Hepatocyte (in vitro differentiated cells): ENCODE results near the gene MED4. TPM values are rescaled to one million over a fixed set of nuclear protein-coding genes. Genes with fewer than 3 reads are reported as not detected.

ENCODE experiments used
- DNase-seq: peaks from one replicate; pipeline ENCODE4 v3.0.0-alpha.2; 2016; ENCODE audit warnings: low spot score
- H2AFZ ChIP-seq: fragments of 200-600 bp; sonication (generic); 2 replicates; pipeline ENCODE4 v1.6.0; 2016; ENCODE audit warnings: antibody characterized with exemption, mild to moderate bottlenecking
- H3K27ac ChIP-seq: fragments of 200-600 bp; sonication (generic); 2 replicates; pipeline ENCODE4 v1.5.1; 2016; ENCODE audit warnings: mild to moderate bottlenecking
- H3K27me3 ChIP-seq: fragments of 200-600 bp; sonication (generic); 2 replicates; pipeline ENCODE4 v1.6.1; 2016
- H3K36me3 ChIP-seq: fragments of 200-600 bp; sonication (generic); replicated peaks from 2 replicates; pipeline ENCODE4 v1.5.1; 2016; ENCODE audit warnings: low read depth; ENCODE audit not compliant: insufficient read depth
- H3K4me1 ChIP-seq: fragments of 200-600 bp; sonication (generic); 2 replicates; pipeline ENCODE4 v1.5.1; 2016; ENCODE audit warnings: mild to moderate bottlenecking, moderate library complexity; ENCODE audit not compliant: insufficient read depth
- H3K4me2 ChIP-seq: fragments of 200-600 bp; sonication (generic); 2 replicates; pipeline ENCODE4 v1.6.0; 2016
- H3K4me3 ChIP-seq: fragments of 200-600 bp; sonication (generic); 2 replicates; pipeline ENCODE4 v1.5.1; 2016; ENCODE audit warnings: mild to moderate bottlenecking
- H3K79me2 ChIP-seq: fragments of 200-600 bp; sonication (generic); 2 replicates; pipeline ENCODE4 v1.6.0; 2017; ENCODE audit warnings: mild to moderate bottlenecking
- H3K9me2 ChIP-seq: fragments of 200-600 bp; sonication (generic); replicated peaks from 2 replicates; pipeline ENCODE4 v1.6.0; 2017; ENCODE audit warnings: mild to moderate bottlenecking; ENCODE audit not compliant: insufficient read depth
- H3K9me3 ChIP-seq: fragments of 200-600 bp; sonication (generic); 2 replicates; pipeline ENCODE4 v1.5.1; 2016; ENCODE audit warnings: low read depth, mild to moderate bottlenecking
- H4K20me1 ChIP-seq: fragments of 200-600 bp; sonication (generic); 2 replicates; pipeline ENCODE4 v1.6.0; 2016; ENCODE audit warnings: mild to moderate bottlenecking; ENCODE audit not compliant: insufficient read depth, poor library complexity, severe bottlenecking
- CTCF ChIP-seq: fragments of 200-600 bp; sonication (generic); IDR thresholded peaks from 2 replicates; pipeline ENCODE4 v1.5.1; 2016; ENCODE audit warnings: antibody characterized with exemption, mild to moderate bottlenecking; ENCODE audit not compliant: poor library complexity
- EZH2 ChIP-seq: fragments of 200-600 bp; sonication (generic); IDR thresholded peaks from 2 replicates; pipeline ENCODE4 v1.6.1; 2016; ENCODE audit warnings: antibody characterized with exemption, mild to moderate bottlenecking, borderline replicate concordance
- EZH2phosphoT487 ChIP-seq: fragments of 200-600 bp; sonication (generic); IDR thresholded peaks from one replicate; pipeline ENCODE4 v1.6.1; 2018; ENCODE audit warnings: antibody characterized with exemption, mild to moderate bottlenecking, low read depth, moderate library complexity; ENCODE audit not compliant: unreplicated experiment, severe bottlenecking
- WGBS: methylation state at CpG from one replicate; pipeline ENCODE4 v1.1.6; 2016; ENCODE audit warnings: low lambda C conversion rate; ENCODE audit errors: missing lambda C conversion rate; 5-methylcytosine and 5-hydroxymethylcytosine counted together
- polyA plus RNA-seq: library from polyadenylated mRNA; unstranded; fragments of >200 nt; fragmentation: Nextera tagmentation; extraction: Ambion mirVana; gene quantifications from 2 replicates; pipeline ENCODE4 v1.2.1, GENCODE V29; 2016
- total RNA-seq: library from RNA; depleted of rRNA; stranded (reverse); fragments of >200 nt; gene quantifications from 2 replicates; pipeline ENCODE4 v1.2.3, GENCODE V29; 2014

Gene MED4
- total RNA-seq (30.1 and 37.4 TPM in 2 replicates), polyA plus RNA-seq (55.7 and 63.4 TPM in 2 replicates)

- 13% methylated on average over 53 of the region's 54 CpGs for WGBS
- TF ChIP-seq EZH2 (no peak), CTCF (peak; percentile 99), EZH2phosphoT487 (no peak)
- Histone ChIP-seq H3K9me2 (no peaks in the 10 kb centered on the region), H2AFZ (peak within 1 kb of the TSS; percentile 67), H3K9me3 (no peaks in the 10 kb centered on the region), H3K79me2 (peaks cover 48% of the 10 kb centered on the region), H3K4me3 (peak within 1 kb of the TSS; percentile 73), H3K27me3 (no peaks in the 10 kb centered on the region), H3K36me3 (no peaks in the 10 kb centered on the region), H3K4me1 (peaks cover 14% of the 10 kb centered on the region), H4K20me1 (peaks cover 20% of the 10 kb centered on the region), H3K4me2 (peak within 1 kb of the TSS; percentile 91), H3K27ac (peak within 1 kb of the TSS; percentile 80)
- peak; percentile 96 for DNase-seq
These were observed at the start of gene MED4 for GRCh38 chr13:48094781-48095502. TSS of gene MED4 (minus strand) at chr13:48095104. CDS start at chr13:48095078, 26 bp downstream.

GRCh38 chr13:48144413-48145035 is 49.6 kb upstream of the MED4 start:
- Histone ChIP-seq H3K79me2 (no peaks in the 10 kb centered on the region), H2AFZ (no peak overlapping the region), H3K4me2 (no peak overlapping the region), H3K9me3 (no peaks in the 10 kb centered on the region), H3K4me3 (no peak overlapping the region), H3K36me3 (no peaks in the 10 kb centered on the region), H3K4me1 (no peaks in the 10 kb centered on the region), H4K20me1 (no peaks in the 10 kb centered on the region), H3K27me3 (no peaks in the 10 kb centered on the region), H3K9me2 (no peaks in the 10 kb centered on the region), H3K27ac (no peak overlapping the region)
- DNase-seq = no peak
- WGBS = 86% methylated on average over 7 of the region's 7 CpGs
- no peak for TF ChIP-seq EZH2phosphoT487
- no peak for TF ChIP-seq CTCF
- no peak for TF ChIP-seq EZH2

- Histone ChIP-seq H3K79me2 (no peaks in the 10 kb centered on the region), H3K9me3 (no peaks in the 10 kb centered on the region), H3K4me2 (no peak overlapping the region), H3K36me3 (no peaks in the 10 kb centered on the region), H3K4me1 (no peaks in the 10 kb centered on the region), H3K27me3 (no peaks in the 10 kb centered on the region), H2AFZ (no peak overlapping the region), H3K4me3 (no peak overlapping the region), H4K20me1 (no peaks in the 10 kb centered on the region), H3K27ac (no peak overlapping the region), H3K9me2 (no peaks in the 10 kb centered on the region)
- 72% methylated on average over 3 of the region's 3 CpGs for WGBS
- no peak for TF ChIP-seq EZH2phosphoT487
- TF ChIP-seq CTCF = no peak
- no peak for TF ChIP-seq EZH2
- no peak for DNase-seq
These were observed 47.5 kb upstream of the MED4 start for GRCh38 chr13:48142436-48142835.
